ENCODE measurements around the gene ARHGAP11B.
"Not testable (repeated sequence)": the region's sequence is repeated elsewhere in the genome, so short reads cannot be mapped to it uniquely, and the experiment has no call there.

- not testable (repeated sequence) for TF ChIP-seq CTCF, POLR2A (IDR thresholded peaks at IDR 0.05)
Observed at GRCh38 chr15:30626194-30626565, 252 bp downstream of the ARHGAP11B start.

Data from prostate gland (tissue), 2 donors.